DND-41 (cell line): ENCODE data around the gene TAF15.

ENCODE experiments used
- CTCF ChIP-seq: IDR thresholded peaks from 2 replicates; pipeline ENCODE4 v1.5.1; 2012; ENCODE audit warnings: borderline replicate concordance, low read length, moderate library complexity, mild to moderate bottlenecking; ENCODE audit not compliant: poor library complexity, severe bottlenecking; ENCODE audit errors: extremely low read depth
- EZH2 ChIP-seq: IDR thresholded peaks from 3 replicates; pipeline ENCODE4 v1.6.1; 2012; ENCODE audit warnings: borderline replicate concordance, low read depth, mild to moderate bottlenecking, moderate library complexity, low read length, inconsistent platforms; ENCODE audit not compliant: severe bottlenecking

- TF ChIP-seq CTCF (no peak), EZH2 (no peak)
Observed at GRCh38 chr17:35847006-35847405, 37.7 kb downstream of the TAF15 start.
